Measurements from ENCODE around the gene EPB41.

DNA sequence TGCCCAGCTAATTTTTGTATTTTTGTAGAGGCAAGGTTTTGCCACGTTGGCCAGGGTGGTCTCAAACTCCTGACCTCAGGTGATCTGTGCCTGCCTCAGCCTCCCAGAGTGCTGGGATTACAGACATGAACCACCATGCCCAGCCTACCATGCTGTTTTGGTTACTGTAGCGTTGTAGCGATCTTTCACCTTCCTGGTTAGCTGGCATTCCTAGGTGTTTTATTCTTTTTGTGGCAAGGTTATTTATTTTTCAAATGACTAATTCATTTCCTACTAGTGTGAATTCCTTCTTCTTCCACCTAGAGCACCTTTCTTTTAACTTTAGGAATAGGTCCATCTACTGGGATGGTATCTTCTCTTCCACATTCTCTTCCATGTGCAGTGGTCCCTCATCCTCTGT lies 180.1 kb downstream of the EPB41 start:
- TF ChIP-seq CTCF (tag by site-specific recombination; IDR thresholded peaks at IDR 0.05): no peak
- no peak for TF ChIP-seq ZFP37 (tag by site-specific recombination; IDR thresholded peaks at IDR 0.05)
- no peak for TF ChIP-seq ZBTB8A (tag by site-specific recombination; IDR thresholded peaks at IDR 0.05)
